A673 (cell line): ENCODE results near the gene FKBP2. TPM values are rescaled to one million over a fixed set of nuclear protein-coding genes. Genes with fewer than 3 reads are reported as not detected.

Experiments
- BruUV-seq: library from RNA; stranded (reverse); fragments of 400-500 nt; replicated peaks from 2 replicates; lab custom pipeline; 2021; lab: Mats Ljungman, UMichigan
- CTCF ChIA-PET: fragments of 300-600 bp; sonication (Branson Sonifier 250); formaldehyde crosslinking; loops from one replicate; lab custom pipeline; 2022; ENCODE audit warnings: antibody characterized with exemption; lab: Charles Lee
- POLR2A ChIA-PET: fragments of 300-600 bp; sonication (Branson Sonifier 250); formaldehyde crosslinking; loops from one replicate; lab custom pipeline; 2022; ENCODE audit warnings: antibody characterized with exemption; ENCODE audit not compliant: low non-redundant PET; lab: Charles Lee
- DNase-seq: peaks from one replicate; pipeline ENCODE4 v3.0.0-alpha.2; 2015; ENCODE audit warnings: low spot score
- H3K27ac ChIP-seq: fragments of 200-600 bp; sonication (generic); 2 replicates; pipeline ENCODE4 v1.5.1; 2016; ENCODE audit warnings: mixed run types, low read depth, mild to moderate bottlenecking, mixed read lengths, antibody characterized with exemption, low read length; ENCODE audit not compliant: poor library complexity, severe bottlenecking
- H3K27me3 ChIP-seq: fragments of 200-600 bp; sonication (generic); replicated peaks from 2 replicates; pipeline ENCODE4 v1.6.1; 2017; ENCODE audit warnings: mixed run types, low read depth, mild to moderate bottlenecking, mixed read lengths, antibody characterized with exemption, low read length; ENCODE audit not compliant: insufficient read depth, poor library complexity
- H3K36me3 ChIP-seq: fragments of 200-600 bp; sonication (generic); 2 replicates; pipeline ENCODE4 v1.6.1; 2016; ENCODE audit warnings: mixed run types, mild to moderate bottlenecking, mixed read lengths, antibody characterized with exemption, low read length; ENCODE audit not compliant: insufficient read depth, poor library complexity, severe bottlenecking
- H3K4me1 ChIP-seq: fragments of 200-600 bp; sonication (generic); 2 replicates; pipeline ENCODE4 v1.6.1; 2017; ENCODE audit warnings: mixed run types, mild to moderate bottlenecking, mixed read lengths, antibody characterized with exemption, low read length; ENCODE audit not compliant: insufficient read depth, poor library complexity, severe bottlenecking
- H3K4me3 ChIP-seq: fragments of 200-600 bp; sonication (generic); 2 replicates; pipeline ENCODE4 v1.5.1; 2016; ENCODE audit warnings: low read depth, mixed run types, mild to moderate bottlenecking, mixed read lengths, low read length; ENCODE audit not compliant: poor library complexity, severe bottlenecking
- H3K9me3 ChIP-seq: fragments of 200-600 bp; sonication (generic); 2 replicates; pipeline ENCODE4 v1.6.1; 2016; ENCODE audit warnings: mixed run types, low read depth, mild to moderate bottlenecking, mixed read lengths, antibody characterized with exemption, low read length; ENCODE audit not compliant: poor library complexity, severe bottlenecking
- CTCF ChIP-seq: fragments of 300-800, 200-600 bp; sonication (generic); conservative IDR thresholded peaks from 2 replicates; pipeline ENCODE4 v1.5.1; 2017; ENCODE audit warnings: low read depth, mild to moderate bottlenecking, antibody characterized with exemption, low read length, moderate library complexity, mixed read lengths
- EZH2 ChIP-seq: fragments of 200-600 bp; sonication (generic); IDR thresholded peaks from 2 replicates; pipeline ENCODE4 v1.6.1; 2017; ENCODE audit warnings: borderline replicate concordance, low read depth, mild to moderate bottlenecking, mixed read lengths, antibody characterized with exemption, low read length; ENCODE audit not compliant: poor library complexity, severe bottlenecking
- intact Hi-C: fragments of 100-400 bp; cut with micrococcal nuclease; formaldehyde crosslinking; loops from one replicate; pipeline ENCODE4 v1.10.0; 2022; ENCODE audit not compliant: unreplicated experiment
- total RNA-seq: library from RNA; stranded (reverse); gene quantifications from 2 replicates; pipeline ENCODE4 v1.2.3, GENCODE V29; 2021

FKBP2 gene
- total RNA-seq, 1 experiment from 2014 or later, result 57.5 TPM

GRCh38 chr11:64229090-64229743, 11.7 kb upstream of the FKBP2 start:
- ChIA-PET POLR2A (no interaction called here), CTCF (no interaction called here)
- H3K36me3 ChIP-seq, result peaks cover 5% of the 10 kb centered on the region
- no peaks in the 10 kb centered on the region for H3K9me3 ChIP-seq
- intact Hi-C loops, result no loop called here
- no peaks in the 10 kb centered on the region for H3K27me3 ChIP-seq
- H3K4me1 ChIP-seq, result peaks cover 30% of the 10 kb centered on the region
- DNase-seq, result no peak
- no peak overlapping the region for H3K4me3 ChIP-seq
- no TSS peak for BruUV-seq
- no peak for TF ChIP-seq EZH2
- TF ChIP-seq CTCF, result no peak
- H3K27ac ChIP-seq, result peak overlapping the region; percentile 70

GRCh38 chr11:64229744-64230170, 11.1 kb upstream of the FKBP2 start:
- intact Hi-C loops, result no loop called here
- POLR2A ChIA-PET, result no interaction called here
- no TSS peak for BruUV-seq

GRCh38 chr11:64230171-64230984, 10.5 kb upstream of the FKBP2 start, which contains the start of gene DNAJC4:
Gene DNAJC4, plus strand, starts transcription at chr11:64230548. Its CDS starts 307 bp downstream, at chr11:64230855.
- TF ChIP-seq CTCF, result no peak
- no peak for TF ChIP-seq EZH2
- BruUV-seq, result no TSS peak
- H3K27me3 ChIP-seq, result no peaks in the 10 kb centered on the region
- peaks cover 26% of the 10 kb centered on the region for H3K4me1 ChIP-seq
- ChIA-PET CTCF (interaction anchor here (0.6 kb wide), 1 partner anchor 23 kb away, joined by 3 read pairs; no protein-coding TSS in a partner anchor), POLR2A (interaction anchor here (0.5 kb wide), 1 partner anchor 79 kb away, joined by 3 read pairs; no protein-coding TSS in a partner anchor)
- H3K4me3 ChIP-seq, result peak within 1 kb of the TSS; percentile 54
- no peaks in the 10 kb centered on the region for H3K9me3 ChIP-seq
- H3K36me3 ChIP-seq, result no peaks in the 10 kb centered on the region
- peak; percentile 96 for DNase-seq
- peak within 1 kb of the TSS; percentile 70 for H3K27ac ChIP-seq
- intact Hi-C loops, result no loop called here

More at GRCh38 chr11:64229744-64230170, 11.1 kb upstream of the FKBP2 start:
- Histone ChIP-seq H3K36me3 (no peaks in the 10 kb centered on the region), H3K4me3 (peak overlapping the region; percentile 54), H3K4me1 (peaks cover 30% of the 10 kb centered on the region), H3K27me3 (no peaks in the 10 kb centered on the region), H3K9me3 (no peaks in the 10 kb centered on the region), H3K27ac (peak overlapping the region; percentile 70)
- TF ChIP-seq CTCF (no peak), EZH2 (no peak)
- no peak for DNase-seq
- CTCF ChIA-PET, result interaction anchor here (0.6 kb wide), 1 partner anchor 22 kb away, joined by 3 read pairs; no protein-coding TSS in a partner anchor
